Kidney epithelial cell (primary cell): Measurements from ENCODE around the gene NUDT5. TPM values are rescaled to one million over a fixed set of nuclear protein-coding genes. Genes with fewer than 3 reads are reported as not detected.
"Not testable (repeated sequence)": the region's sequence is repeated elsewhere in the genome, so short reads cannot be mapped to it uniquely, and the experiment has no call there.

Experiments used
- DNase-seq: peaks from one replicate; pipeline ENCODE4 v3.0.0-alpha.2; 2010; ENCODE audit warnings: low read depth
- H3K27me3 ChIP-seq: 2 replicates; pipeline ENCODE4 v1.6.0; 2011; ENCODE audit warnings: low read length; ENCODE audit not compliant: control insufficient read depth, insufficient read depth
- H3K36me3 ChIP-seq: 2 replicates; pipeline ENCODE4 v1.5.1; 2011; ENCODE audit warnings: low read length; ENCODE audit not compliant: control insufficient read depth, insufficient read depth
- H3K4me3 ChIP-seq: 2 replicates; pipeline ENCODE4 v1.5.1; 2011; ENCODE audit warnings: low read depth, mild to moderate bottlenecking, control low read depth, low read length
- total RNA-seq: library from RNA; depleted of rRNA; stranded (reverse); fragments of >200 nt; gene quantifications from 2 replicates; pipeline ENCODE4 v1.2.3, GENCODE V29; 2015
- TF ChIP-seq, protein P1 (sequence below): IDR thresholded peaks from 2 replicates; pipeline ENCODE4 v1.5.1; 2011; ENCODE audit warnings: mild to moderate bottlenecking, moderate library complexity, low read length, control low read depth, inconsistent platforms; ENCODE audit not compliant: insufficient read depth, poor library complexity, severe bottlenecking

Gene NUDT5
- total RNA-seq, 1 donor from 2014 or later: 77.2 TPM

DNA sequence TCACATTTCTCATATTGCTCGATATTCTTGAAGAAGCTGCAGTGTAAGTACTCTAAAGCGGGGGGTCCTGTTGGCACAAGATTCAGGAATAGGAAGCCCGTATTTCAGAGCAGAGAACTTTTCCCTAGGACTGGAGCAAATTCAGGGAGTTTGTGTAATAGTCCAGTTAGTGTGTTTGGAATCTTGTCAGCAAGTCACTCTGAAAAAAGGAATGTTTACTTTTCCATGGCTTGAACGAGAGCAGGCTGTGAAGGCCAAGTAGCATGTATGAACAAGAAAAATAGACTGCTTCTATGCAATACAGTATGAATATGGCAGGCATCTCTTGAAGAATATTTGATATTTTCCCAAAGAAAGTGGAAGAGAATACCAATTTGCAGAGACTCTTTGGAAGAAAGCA is 40.1 kb upstream of the NUDT5 start:
- H3K36me3 ChIP-seq: no peaks in the 10 kb centered on the region
- H3K27me3 ChIP-seq: no peaks in the 10 kb centered on the region
- no peak overlapping the region for H3K4me3 ChIP-seq
- no peak for DNase-seq
- TF ChIP-seq, protein P1, sequence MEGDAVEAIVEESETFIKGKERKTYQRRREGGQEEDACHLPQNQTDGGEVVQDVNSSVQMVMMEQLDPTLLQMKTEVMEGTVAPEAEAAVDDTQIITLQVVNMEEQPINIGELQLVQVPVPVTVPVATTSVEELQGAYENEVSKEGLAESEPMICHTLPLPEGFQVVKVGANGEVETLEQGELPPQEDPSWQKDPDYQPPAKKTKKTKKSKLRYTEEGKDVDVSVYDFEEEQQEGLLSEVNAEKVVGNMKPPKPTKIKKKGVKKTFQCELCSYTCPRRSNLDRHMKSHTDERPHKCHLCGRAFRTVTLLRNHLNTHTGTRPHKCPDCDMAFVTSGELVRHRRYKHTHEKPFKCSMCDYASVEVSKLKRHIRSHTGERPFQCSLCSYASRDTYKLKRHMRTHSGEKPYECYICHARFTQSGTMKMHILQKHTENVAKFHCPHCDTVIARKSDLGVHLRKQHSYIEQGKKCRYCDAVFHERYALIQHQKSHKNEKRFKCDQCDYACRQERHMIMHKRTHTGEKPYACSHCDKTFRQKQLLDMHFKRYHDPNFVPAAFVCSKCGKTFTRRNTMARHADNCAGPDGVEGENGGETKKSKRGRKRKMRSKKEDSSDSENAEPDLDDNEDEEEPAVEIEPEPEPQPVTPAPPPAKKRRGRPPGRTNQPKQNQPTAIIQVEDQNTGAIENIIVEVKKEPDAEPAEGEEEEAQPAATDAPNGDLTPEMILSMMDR: no peak

DNA sequence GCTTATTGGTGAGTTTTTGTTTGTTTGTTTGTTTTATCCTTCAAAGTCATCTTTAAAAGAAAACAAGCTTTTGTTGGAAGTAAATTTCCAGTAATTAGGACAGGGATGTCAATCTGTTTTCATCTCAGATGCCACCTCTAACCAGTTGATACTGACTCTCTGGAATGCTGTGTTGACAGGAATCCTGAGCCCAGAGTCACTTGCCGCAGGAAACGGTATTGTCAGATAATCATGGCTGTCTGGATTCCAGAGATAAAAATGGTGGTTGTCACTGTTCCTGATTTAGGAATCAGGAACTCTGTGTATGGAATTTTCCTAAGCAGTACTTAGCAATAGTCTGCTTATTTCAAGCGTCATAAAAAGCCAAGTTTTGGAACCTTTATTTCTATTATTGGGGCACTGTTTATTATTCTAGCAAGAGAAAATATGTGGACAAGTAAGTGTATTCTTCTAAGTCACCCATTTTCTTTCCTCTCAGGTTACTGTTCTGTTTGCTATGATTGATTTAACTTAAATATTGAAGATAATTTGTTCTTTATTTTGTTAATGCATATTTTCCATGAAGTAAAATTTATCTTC is 39.5 kb upstream of the NUDT5 start:
- Histone ChIP-seq H3K27me3 (no peaks in the 10 kb centered on the region), H3K4me3 (no peak overlapping the region), H3K36me3 (no peaks in the 10 kb centered on the region)
- DNase-seq: no peak
- TF ChIP-seq, protein P1: no peak

DNA sequence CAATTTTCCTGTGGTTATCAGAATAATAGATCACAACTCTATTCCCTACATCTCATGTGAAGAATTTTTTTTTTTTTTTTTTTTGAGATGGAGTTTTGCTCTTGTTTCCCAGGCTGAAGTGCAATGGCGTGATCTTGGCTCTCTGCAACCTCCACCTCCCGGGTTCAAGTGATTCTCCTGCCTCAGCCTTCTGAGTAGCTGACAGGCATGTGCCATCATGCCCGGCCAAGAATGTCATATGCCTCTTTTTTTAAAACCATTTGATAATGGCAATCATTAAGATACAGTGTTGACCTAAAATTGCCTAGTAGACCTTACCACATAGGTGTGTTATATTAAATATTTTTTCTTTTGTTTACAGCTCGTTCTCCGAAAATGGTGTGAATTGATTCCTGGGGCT is 39.0 kb upstream of the NUDT5 start:
- not testable (repeated sequence) for H3K27me3 ChIP-seq, H3K4me3 ChIP-seq, DNase-seq, H3K36me3 ChIP-seq

DNA sequence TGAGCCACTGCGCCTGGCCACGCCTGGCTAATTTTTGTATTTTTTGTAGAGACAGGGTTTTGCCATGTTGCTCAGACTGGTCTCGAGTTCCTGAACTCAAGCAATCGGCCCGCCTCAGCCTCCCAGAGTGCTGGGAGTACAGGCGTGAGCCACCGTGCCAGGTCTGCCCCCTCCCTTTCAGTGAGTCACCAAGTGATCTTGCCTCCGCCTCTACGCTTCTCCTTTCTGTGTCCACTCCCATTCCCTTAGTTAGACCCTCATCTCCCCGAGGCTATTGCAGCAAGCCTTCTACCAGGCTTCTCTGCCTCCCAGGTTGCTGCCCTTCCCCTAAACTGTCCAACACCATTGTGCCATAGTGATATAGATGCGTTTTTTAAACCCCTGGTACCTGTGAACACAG is 33.2 kb upstream of the NUDT5 start:
- Histone ChIP-seq H3K27me3 (no peaks in the 10 kb centered on the region), H3K36me3 (peaks cover 1% of the 10 kb centered on the region), H3K4me3 (no peak overlapping the region)
- no peak for DNase-seq
- TF ChIP-seq, protein P1: no peak

DNA sequence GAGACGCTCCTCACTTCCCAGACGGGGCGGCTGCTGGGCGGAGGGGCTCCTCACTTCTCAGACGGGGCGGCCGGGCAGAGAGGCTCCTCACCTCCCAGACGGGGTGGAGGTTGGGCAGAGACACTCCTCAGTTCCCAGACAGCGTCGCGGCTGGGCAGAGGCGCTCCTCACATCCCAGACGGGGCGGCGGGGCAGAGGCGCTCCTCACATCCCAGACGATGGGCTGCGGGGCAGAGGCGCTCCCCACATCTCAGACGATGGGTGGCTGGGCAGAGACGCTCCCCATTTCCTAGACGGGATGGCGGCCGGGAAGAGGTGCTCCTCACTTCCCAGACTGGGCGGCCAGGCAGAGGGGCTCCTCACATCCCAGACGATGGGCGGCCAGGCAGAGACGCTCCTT is 30.7 kb upstream of the NUDT5 start:
- not testable (repeated sequence) for DNase-seq, H3K36me3 ChIP-seq, H3K4me3 ChIP-seq, H3K27me3 ChIP-seq

DNA sequence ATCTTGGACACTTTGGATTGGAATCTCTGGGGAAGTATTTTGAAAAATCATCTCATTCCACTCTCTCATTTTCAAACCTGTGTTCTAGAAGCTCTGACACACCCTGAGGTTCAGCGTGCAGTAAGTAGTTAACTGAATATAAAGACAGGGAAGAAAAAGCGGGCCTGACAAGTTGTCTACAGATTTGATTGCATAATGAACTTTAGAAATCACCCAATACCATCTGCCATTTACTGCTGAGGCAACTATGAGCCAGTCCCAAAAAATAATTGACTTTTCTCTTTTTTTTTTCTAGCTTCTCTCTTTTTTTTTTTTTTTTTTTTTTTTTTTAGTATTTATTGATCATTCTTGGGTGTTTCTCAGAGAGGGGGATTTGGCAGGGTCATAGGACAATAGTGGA is 29.8 kb upstream of the NUDT5 start:
- H3K36me3 ChIP-seq: peaks cover 1% of the 10 kb centered on the region
- H3K4me3 ChIP-seq: no peak overlapping the region
- no peak for DNase-seq
- TF ChIP-seq, protein P1: no peak
- H3K27me3 ChIP-seq: no peaks in the 10 kb centered on the region
